ENCODE measurements around the gene CNTNAP2. TPM values are rescaled to one million over a fixed set of nuclear protein-coding genes. Genes with fewer than 3 reads are reported as not detected.

The CNTNAP2 gene
- total and polyA plus RNA-seq, 2 of the 4 experiments (the other 2 are of a cell fraction), result not detected

DNA sequence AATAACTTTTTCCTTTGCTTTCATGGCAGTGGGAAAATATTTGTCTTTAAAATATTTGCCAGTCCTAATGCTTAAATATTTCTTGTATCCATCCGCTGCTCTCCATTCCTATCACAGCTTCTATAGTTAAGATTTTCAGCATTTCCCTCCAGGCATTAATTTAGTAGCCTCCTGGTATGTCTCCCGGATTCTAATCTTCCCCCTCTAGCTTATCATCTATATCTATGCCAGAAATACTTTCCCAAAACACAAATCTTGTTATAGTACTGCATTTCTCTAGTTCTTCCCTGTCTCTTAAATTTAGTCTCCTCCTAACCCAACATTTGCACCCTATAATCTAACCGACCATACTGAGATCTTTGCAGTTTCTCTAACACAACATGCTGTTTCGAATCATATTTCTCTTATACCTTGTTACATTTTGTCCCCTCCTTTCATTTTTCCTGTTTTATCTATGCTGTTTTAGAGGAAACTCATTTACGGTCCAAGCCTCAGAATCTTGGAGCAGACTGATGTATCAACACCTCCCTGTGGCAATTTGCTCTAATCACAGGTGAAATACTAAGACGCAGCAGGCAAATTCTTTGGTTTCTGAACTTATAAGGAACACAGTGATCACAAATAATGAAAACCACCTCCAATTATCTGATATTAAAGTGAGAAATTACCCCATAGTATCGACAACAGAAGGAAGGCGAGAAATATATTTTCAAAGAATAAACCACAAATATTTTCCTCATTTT, 10.3 kb downstream of the CNTNAP2 start:
- no peak overlapping the region for H3K4ac ChIP-seq (ENCODE audit: low read depth, low read length)
- H3K27ac ChIP-seq (ENCODE audit: insufficient read depth, low read length), result no peak overlapping the region
- H4K5ac ChIP-seq (ENCODE audit: low read depth, low read length), result no peak overlapping the region
- ATAC-seq (ENCODE audit: low read depth), result no peak
- H2BK20ac ChIP-seq (ENCODE audit: low read depth, low read length), result no peak overlapping the region
- H2BK5ac ChIP-seq (ENCODE audit: low read depth, low read length, poor library complexity, severe bottlenecking), result no peak overlapping the region
- CTCF ChIA-PET, result no interaction called here
- no TSS peak for BruUV-seq (replicated peaks)
- no peaks in the 10 kb centered on the region for H3K79me1 ChIP-seq (ENCODE audit: low read depth in 1 of 2, low read length in 2 of 2)
- in situ Hi-C loops (cut with MboI; ENCODE audit: low sequenced_read_pairs) (no loop called here), intact Hi-C loops (cut with micrococcal nuclease) (no loop called here), dilution Hi-C loops (cut with HindIII; ENCODE audit: low sequenced_read_pairs, unreplicated experiment) (no loop called here)
- H2BK120ac ChIP-seq (ENCODE audit: low read depth, low read length), result no peak overlapping the region
- no peaks in the 10 kb centered on the region for H3K9me1 ChIP-seq (ENCODE audit: insufficient read depth, low read length)
- no peaks in the 10 kb centered on the region for H4K20me1 ChIP-seq (ENCODE audit: insufficient read depth, low read length)
- H3K4me1 ChIP-seq (ENCODE audit: control insufficient read depth, insufficient read depth, low read length), result no peaks in the 10 kb centered on the region
- H3K14ac ChIP-seq (replicated peaks; ENCODE audit: low read depth, low read length), result no peak overlapping the region
- H3K36me3 ChIP-seq (ENCODE audit: control insufficient read depth, insufficient read depth, low read length), result no peaks in the 10 kb centered on the region
- no peak overlapping the region for H2BK15ac ChIP-seq (ENCODE audit: low read depth, low read length)
- H2AK9ac ChIP-seq (replicated peaks; ENCODE audit: low read depth, low read length, poor library complexity), result no peak overlapping the region
- no peak overlapping the region for H3K18ac ChIP-seq (ENCODE audit: low read depth, low read length)
- no peak overlapping the region for H3K56ac ChIP-seq (ENCODE audit: extremely low read depth, insufficient read depth, low read length)
- no peak for DNase-seq
- H3K9me3 ChIP-seq (ENCODE audit: control insufficient read depth, insufficient read depth, low read length), result peaks cover 3% of the 10 kb centered on the region; the same call in 1 of the 2 replicates
- TF ChIP-seq BHLHE40 (IDR thresholded peaks at IDR 0.05; ENCODE audit: low read depth, low read length) (no peak), CHD1 (IDR thresholded peaks at IDR 0.05; ENCODE audit: low read depth, low read length) (no peak)
- TF ChIP-seq, protein P1, sequence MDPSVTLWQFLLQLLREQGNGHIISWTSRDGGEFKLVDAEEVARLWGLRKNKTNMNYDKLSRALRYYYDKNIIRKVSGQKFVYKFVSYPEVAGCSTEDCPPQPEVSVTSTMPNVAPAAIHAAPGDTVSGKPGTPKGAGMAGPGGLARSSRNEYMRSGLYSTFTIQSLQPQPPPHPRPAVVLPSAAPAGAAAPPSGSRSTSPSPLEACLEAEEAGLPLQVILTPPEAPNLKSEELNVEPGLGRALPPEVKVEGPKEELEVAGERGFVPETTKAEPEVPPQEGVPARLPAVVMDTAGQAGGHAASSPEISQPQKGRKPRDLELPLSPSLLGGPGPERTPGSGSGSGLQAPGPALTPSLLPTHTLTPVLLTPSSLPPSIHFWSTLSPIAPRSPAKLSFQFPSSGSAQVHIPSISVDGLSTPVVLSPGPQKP (IDR thresholded peaks at IDR 0.05; ENCODE audit: borderline replicate concordance, low read depth, low read length), result no peak
- H4K8ac ChIP-seq (ENCODE audit: low read depth in 2 of 2, low read length in 2 of 2), result no peak overlapping the region
- POLR2A ChIA-PET (ENCODE audit: unreplicated experiment), result no interaction called here
- no peak overlapping the region for H3K4me2 ChIP-seq (ENCODE audit: low read depth, low read length)
- no peak overlapping the region for H3K9ac ChIP-seq (ENCODE audit: low read depth, low read length)
- H3K23ac ChIP-seq (ENCODE audit: low read depth, low read length), result no peak overlapping the region
- no peak overlapping the region for H2AFZ ChIP-seq (replicated peaks; ENCODE audit: low read length, poor library complexity)
- no peak overlapping the region for H2AK5ac ChIP-seq (ENCODE audit: low read depth, low read length)
- H3K4me3 ChIP-seq (ENCODE audit: insufficient read depth, low read depth, low read length), result no peak overlapping the region
- no peaks in the 10 kb centered on the region for H3K27me3 ChIP-seq (ENCODE audit: control insufficient read depth, insufficient read depth, low read length)
- H4K91ac ChIP-seq (ENCODE audit: insufficient read depth, low read depth, low read length), result no peak overlapping the region
- no CpG with 5 or more reads among the region's 8 CpGs for WGBS, 2 experiments (ENCODE audit: extremely low coverage in 2 of 2, insufficient read length in 1 of 2)
